ENCODE data around the gene LACTBL1.

LACTBL1 gene

GRCh38 chr1:22978299-22978698, 5.6 kb upstream of the LACTBL1 start:
- in situ Hi-C loops (cut with MboI; ENCODE audit: low sequenced_read_pairs): loop anchor here (10.0 kb wide), 1 partner anchor 207 kb away; no protein-coding TSS in a partner anchor

- in situ Hi-C loops (cut with MboI; ENCODE audit: low sequenced_read_pairs): loop anchor here (10.0 kb wide), 1 partner anchor 208 kb away; no protein-coding TSS in a partner anchor
Measured at GRCh38 chr1:22976461-22977243, 4.0 kb upstream of the LACTBL1 start.

GRCh38 chr1:22976127-22976460, 3.4 kb upstream of the LACTBL1 start:
- in situ Hi-C loops (cut with MboI; ENCODE audit: low sequenced_read_pairs): loop anchor here (10.0 kb wide), 1 partner anchor 209 kb away; no protein-coding TSS in a partner anchor

GRCh38 chr1:22975694-22976093, 3.0 kb upstream of the LACTBL1 start:
- in situ Hi-C loops (cut with MboI; ENCODE audit: low sequenced_read_pairs): loop anchor here (10.0 kb wide), 1 partner anchor 209 kb away; no protein-coding TSS in a partner anchor

- in situ Hi-C loops (cut with MboI; ENCODE audit: low sequenced_read_pairs): loop anchor here (10.0 kb wide), 1 partner anchor 213 kb away; no protein-coding TSS in a partner anchor
Measured at GRCh38 chr1:22971611-22972405, 858 bp downstream of the LACTBL1 start.

- in situ Hi-C loops (cut with MboI; ENCODE audit: low sequenced_read_pairs): loop anchor here (10.0 kb wide), 1 partner anchor 214 kb away; no protein-coding TSS in a partner anchor
Measured at GRCh38 chr1:22971161-22971560, 1.5 kb downstream of the LACTBL1 start.

- in situ Hi-C loops (cut with MboI; ENCODE audit: low sequenced_read_pairs): loop anchor here (10.0 kb wide), 1 partner anchor 215 kb away; no protein-coding TSS in a partner anchor
Measured at GRCh38 chr1:22970096-22970495, 2.6 kb downstream of the LACTBL1 start.

GRCh38 chr1:22969304-22969709, 3.4 kb downstream of the LACTBL1 start:
- in situ Hi-C loops (cut with MboI; ENCODE audit: low sequenced_read_pairs): no loop called here

- in situ Hi-C loops (cut with MboI; ENCODE audit: low sequenced_read_pairs): no loop called here
Measured at GRCh38 chr1:22967833-22968232, 4.8 kb downstream of the LACTBL1 start.

- in situ Hi-C loops (cut with MboI; ENCODE audit: low sequenced_read_pairs): no loop called here
Measured at GRCh38 chr1:22966309-22966708, 6.4 kb downstream of the LACTBL1 start.

- in situ Hi-C loops (cut with MboI; ENCODE audit: low sequenced_read_pairs): no loop called here
Measured at GRCh38 chr1:22963044-22963677, 9.5 kb downstream of the LACTBL1 start.

- in situ Hi-C loops (cut with MboI; ENCODE audit: low sequenced_read_pairs): no loop called here
Measured at GRCh38 chr1:22962558-22962957, 10.1 kb downstream of the LACTBL1 start.

- in situ Hi-C loops (cut with MboI; ENCODE audit: low sequenced_read_pairs): no loop called here
Measured at GRCh38 chr1:22959545-22960360, 12.9 kb downstream of the LACTBL1 start.

- in situ Hi-C loops (cut with MboI; ENCODE audit: low sequenced_read_pairs): no loop called here
Measured at GRCh38 chr1:22958556-22958955, 14.1 kb downstream of the LACTBL1 start.

GRCh38 chr1:22957066-22957465, 15.6 kb downstream of the LACTBL1 start:
- in situ Hi-C loops (cut with MboI; ENCODE audit: low sequenced_read_pairs): no loop called here

- in situ Hi-C loops (cut with MboI; ENCODE audit: low sequenced_read_pairs): no loop called here
Measured at GRCh38 chr1:22955146-22955545, 17.5 kb downstream of the LACTBL1 start.

- in situ Hi-C loops (cut with MboI; ENCODE audit: low sequenced_read_pairs): no loop called here
Measured at GRCh38 chr1:22953740-22954141, 18.9 kb downstream of the LACTBL1 start.

GRCh38 chr1:22953057-22953739, 19.5 kb downstream of the LACTBL1 start:
- in situ Hi-C loops (cut with MboI; ENCODE audit: low sequenced_read_pairs): no loop called here

GRCh38 chr1:22952694-22953056, 20.0 kb downstream of the LACTBL1 start:
- in situ Hi-C loops (cut with MboI; ENCODE audit: low sequenced_read_pairs): no loop called here

- in situ Hi-C loops (cut with MboI; ENCODE audit: low sequenced_read_pairs): no loop called here
Measured at GRCh38 chr1:22951796-22952195, 20.9 kb downstream of the LACTBL1 start.
